Embryonic facial prominence (tissue), 1 donor: ENCODE results near the gene ERC2.

Source experiments
- DNase-seq: peaks from one replicate; pipeline ENCODE4 v3.0.0-alpha.2; 2016; ENCODE audit errors: extremely low spot score

ERC2 gene

DNA sequence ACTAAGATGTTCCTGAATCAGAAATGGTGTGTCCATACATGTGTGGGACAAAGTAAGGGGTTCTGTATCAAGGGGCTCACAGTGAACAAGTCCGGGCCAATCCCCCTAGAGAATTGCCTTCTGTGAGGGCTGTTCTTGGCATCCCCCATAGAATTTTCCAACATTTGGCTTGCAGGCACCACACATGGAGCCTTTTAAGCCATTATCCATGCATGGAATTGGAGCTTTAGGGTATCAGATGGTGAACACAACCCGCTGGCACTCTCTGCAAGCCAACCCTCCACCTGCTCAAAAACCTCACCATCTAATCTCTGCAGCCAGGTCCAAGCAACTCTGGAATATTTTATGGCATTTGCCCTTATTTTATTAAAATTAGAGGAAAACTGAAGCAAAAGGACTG is 278.7 kb downstream of the ERC2 start:
- DNase-seq: no peak

GRCh38 chr3:56188201-56188600 is 280.1 kb downstream of the ERC2 start:
- DNase-seq: no peak

- DNase-seq: no peak
These were observed 281.2 kb downstream of the ERC2 start for GRCh38 chr3:56187051-56187450.

DNA sequence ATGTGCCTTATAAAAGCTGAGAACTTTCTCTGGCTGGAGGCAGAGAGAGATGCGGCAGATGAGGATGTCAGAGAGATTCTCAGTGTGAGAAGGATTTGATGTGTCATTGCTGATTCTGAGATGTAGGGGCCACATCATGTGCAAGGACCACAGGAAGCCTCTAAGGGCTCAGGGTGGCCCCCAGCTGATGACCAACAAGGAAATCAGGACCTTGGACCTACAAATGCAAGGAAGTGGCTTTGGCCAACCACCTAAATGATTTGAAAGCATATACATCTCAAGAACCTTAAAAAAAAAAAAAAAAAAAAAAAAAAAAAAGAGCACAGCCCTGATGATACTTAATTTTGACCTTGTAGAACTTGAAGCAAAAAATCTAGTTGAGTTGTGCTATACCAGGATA is 282.4 kb downstream of the ERC2 start:
- DNase-seq: no peak

DNA sequence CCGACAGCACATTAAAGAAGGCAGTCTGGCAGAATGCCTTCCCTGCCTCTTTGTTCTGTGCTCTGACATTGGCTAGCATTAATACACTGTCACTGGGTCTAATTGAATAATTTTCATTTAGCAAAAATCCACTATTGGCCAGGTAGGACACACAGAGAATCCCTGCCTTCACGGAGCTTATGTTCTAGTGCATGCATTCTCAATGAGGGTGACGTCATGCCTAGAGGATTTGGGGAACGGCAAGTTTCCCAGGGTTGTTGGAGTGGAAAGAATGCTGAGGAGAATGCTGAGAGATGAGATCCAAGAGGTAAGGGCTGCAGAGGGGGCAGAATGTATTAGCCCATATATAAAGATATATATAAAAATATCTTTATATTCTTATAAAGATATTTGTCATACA is 284.7 kb downstream of the ERC2 start:
- DNase-seq: no peak

- no peak for DNase-seq
These were observed 287.8 kb downstream of the ERC2 start for GRCh38 chr3:56180433-56180832.

GRCh38 chr3:56173601-56174000 is 294.7 kb downstream of the ERC2 start:
- no peak for DNase-seq

DNA sequence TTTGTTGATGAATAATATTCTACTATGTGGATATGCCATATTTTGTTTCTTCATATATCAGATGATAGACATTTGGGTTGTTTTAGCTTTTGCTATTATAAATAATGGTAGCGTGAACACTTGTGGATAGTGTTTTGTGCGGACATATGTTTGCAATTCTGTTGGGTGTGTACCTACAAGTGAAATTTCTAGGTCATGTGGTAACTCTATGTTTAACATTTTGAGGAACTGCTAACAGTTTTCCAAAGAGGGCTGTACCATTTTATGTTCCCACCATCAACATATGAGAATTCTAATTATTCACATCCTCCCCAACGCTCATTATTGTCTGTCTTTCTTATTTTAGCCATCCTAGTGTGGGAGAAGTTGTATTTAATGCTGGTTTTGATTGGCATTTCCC is 303.8 kb downstream of the ERC2 start:
- no peak for DNase-seq

- no peak for DNase-seq
These were observed 310.4 kb downstream of the ERC2 start for GRCh38 chr3:56157693-56158362.

GRCh38 chr3:56154297-56154696 is 314.0 kb downstream of the ERC2 start:
- DNase-seq: no peak

GRCh38 chr3:56147354-56147753 is 320.9 kb downstream of the ERC2 start:
- no peak for DNase-seq

DNA sequence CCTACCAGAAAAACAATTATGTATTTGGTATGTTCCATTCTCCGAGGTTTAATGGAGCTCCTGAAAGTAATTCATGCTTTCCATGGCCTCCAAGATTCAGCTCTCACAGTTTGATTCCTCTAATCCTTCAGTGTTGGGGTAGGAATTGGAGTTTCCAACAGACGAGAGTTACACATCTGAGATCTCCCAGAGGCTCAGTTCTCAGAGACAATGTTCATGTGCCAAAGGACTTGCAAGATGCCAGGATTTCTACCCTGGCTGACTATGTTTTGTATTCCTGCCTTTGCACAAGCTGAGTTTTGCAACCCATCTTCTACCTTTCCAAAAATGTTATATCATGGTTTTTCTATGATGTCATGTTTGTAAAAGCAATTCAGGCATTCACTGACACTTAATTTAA is 322.9 kb downstream of the ERC2 start:
- no peak for DNase-seq

- DNase-seq: no peak
These were observed 323.5 kb downstream of the ERC2 start for GRCh38 chr3:56144805-56145204.

DNA sequence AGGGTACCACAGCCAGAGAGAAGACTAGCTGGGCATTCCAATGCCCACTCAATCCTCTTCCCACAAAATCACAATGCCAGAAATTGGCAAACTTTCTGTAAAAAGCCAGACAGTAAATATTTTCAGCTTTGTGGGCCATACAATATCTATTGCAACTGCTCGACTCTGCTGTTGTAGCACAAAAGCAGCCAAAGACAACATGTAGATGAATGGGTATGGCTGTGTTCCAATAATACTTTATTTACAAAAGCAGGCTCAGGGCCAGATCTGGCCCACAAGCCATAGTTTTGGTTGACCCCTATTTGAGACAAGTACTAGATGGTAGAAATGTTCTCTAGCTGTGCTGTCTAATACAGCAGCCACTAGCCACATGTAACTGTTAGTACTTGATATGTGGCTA is 330.9 kb downstream of the ERC2 start:
- DNase-seq: no peak

DNA sequence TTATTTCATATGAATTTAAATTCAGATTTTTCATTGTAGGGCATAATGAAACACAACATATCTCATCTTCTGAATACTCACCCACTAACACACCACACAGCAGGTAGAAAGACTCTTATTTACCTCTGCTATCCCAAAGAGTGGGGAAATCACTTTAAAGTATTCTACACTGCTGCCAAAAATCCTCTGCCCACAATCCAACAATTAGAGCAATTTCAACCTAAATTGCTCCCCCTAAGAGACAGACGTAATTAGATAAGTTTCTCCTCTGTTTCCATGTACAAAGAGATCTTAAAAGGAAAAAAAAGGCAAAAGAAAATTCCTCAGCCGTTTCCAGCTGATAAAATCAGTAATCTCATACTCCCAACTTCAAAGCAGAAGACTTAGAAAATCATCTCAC is 331.8 kb downstream of the ERC2 start:
- no peak for DNase-seq

DNA sequence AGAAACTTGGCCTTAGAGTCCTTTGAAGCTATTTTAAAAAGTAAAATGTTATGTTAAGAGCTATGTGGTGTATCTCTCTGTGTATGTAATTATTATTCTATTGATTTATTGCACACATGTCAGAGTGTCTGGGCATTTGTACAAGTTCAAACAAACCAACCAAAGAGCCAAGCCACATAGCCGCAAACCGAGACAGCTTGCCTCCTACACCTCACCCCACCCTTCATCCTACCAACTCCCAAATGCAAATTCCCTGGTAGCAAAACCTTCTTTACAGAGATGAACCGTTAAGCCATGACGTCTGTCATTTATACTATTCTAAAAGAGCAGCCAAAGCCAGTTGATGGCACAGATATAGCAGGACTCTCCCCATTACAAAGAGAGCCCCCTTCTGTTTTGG is 332.3 kb downstream of the ERC2 start:
- DNase-seq: no peak

DNA sequence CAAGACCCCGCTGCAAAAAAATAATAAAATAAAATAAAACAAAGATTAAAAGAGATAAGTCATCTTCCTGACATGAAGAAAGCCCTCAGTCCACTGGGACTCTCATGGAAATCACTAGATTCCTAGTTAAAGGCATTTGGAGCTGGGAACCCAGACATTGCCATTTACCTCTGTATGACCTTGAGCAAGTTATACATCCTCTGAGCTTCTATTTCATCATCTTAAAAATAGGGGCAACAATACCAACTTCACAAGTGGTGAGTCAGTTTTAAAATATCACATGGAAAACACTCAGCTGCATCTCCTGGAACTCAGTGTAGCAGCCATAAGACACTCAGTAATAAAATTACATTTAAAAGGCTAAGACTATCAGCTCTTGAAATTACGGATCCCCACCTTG is 334.8 kb downstream of the ERC2 start:
- DNase-seq: no peak

- DNase-seq: no peak
These were observed 335.5 kb downstream of the ERC2 start for GRCh38 chr3:56132762-56133161.

GRCh38 chr3:56131974-56132590 is 336.2 kb downstream of the ERC2 start:
- DNase-seq: no peak

DNA sequence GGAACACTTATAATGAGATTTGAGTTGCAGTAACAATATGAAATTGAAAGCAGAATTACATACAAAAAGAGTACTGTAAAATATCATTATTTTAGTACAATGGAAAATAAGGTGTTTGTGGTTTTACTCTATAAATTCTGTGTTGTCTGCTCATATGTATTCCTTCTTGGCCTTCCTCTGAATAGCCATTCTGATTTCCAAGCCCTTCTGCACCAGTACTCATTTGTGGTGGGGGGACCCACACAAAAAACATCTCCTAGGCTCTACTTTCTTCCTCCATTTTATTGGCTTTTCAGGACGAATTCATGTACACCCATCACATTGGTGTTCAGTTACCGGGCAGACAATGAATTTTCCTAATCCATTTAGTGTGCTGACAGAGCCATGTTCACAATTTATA is 338.2 kb downstream of the ERC2 start:
- no peak for DNase-seq

- DNase-seq: no peak
These were observed 341.6 kb downstream of the ERC2 start for GRCh38 chr3:56126632-56127031.

GRCh38 chr3:56125358-56126005 is 342.8 kb downstream of the ERC2 start:
- no peak for DNase-seq

GRCh38 chr3:56124546-56124945 is 343.7 kb downstream of the ERC2 start:
- DNase-seq: no peak
